Right lobe of liver (tissue), 6 donors: ENCODE measurements around the gene PPP1R18. TPM values are rescaled to one million over a fixed set of nuclear protein-coding genes. Genes with fewer than 3 reads are reported as not detected.
A peak's percentile ranks its signal among the peaks of the same experiment; 100 is the strongest.

Source experiments
- ATAC-seq, 4 donors: fragments of 200-7000 bp; cut with Tn5 transposase; one replicate each; pipeline ENCODE4 v1.9.1; 2020; ENCODE audit warnings: mild to moderate bottlenecking in 4 of 4, moderate library complexity in 4 of 4
- DNase-seq, 3 donors: peaks; one replicate each; pipeline ENCODE4 v3.0.0-alpha.2; 2020
- H3K27ac ChIP-seq, 3 donors: fragments of 200-600 bp; one replicate each; pipeline ENCODE4 v1.8.0; 2022
- H3K27me3 ChIP-seq, 2 donors: fragments of 200-600 bp; one replicate each; pipeline ENCODE4 v1.8.0; 2022
- H3K36me3 ChIP-seq, 4 donors: fragments of 200-600 bp; sonication (generic) in 1 of 4; one replicate each; pipeline versions ENCODE4 v1.5.1 to v1.8.0; 2017 to 2022; ENCODE audit warnings: control low read depth in 1 of 4
- H3K4me1 ChIP-seq, 4 donors: fragments of 200-600 bp; sonication (generic) in 1 of 4; one replicate each; pipeline versions ENCODE4 v1.5.1 to v1.8.0; 2017 to 2022; ENCODE audit warnings: control low read depth in 1 of 4
- H3K4me3 ChIP-seq, 3 donors: fragments of 200-600 bp; one replicate each; pipeline ENCODE4 v1.8.0; 2022
- H3K9me3 ChIP-seq, 4 donors: fragments of 200-600 bp; sonication (generic) in 1 of 4; one replicate each; pipeline versions ENCODE4 v1.5.1 to v1.8.0; 2017 to 2022; ENCODE audit warnings: control low read depth in 1 of 4
- POLR2A ChIP-seq: fragments of 450-650 bp; IDR thresholded peaks from one replicate; pipeline ENCODE4 v1.6.1; 2017; ENCODE audit warnings: antibody characterized with exemption, mild to moderate bottlenecking
- WGBS: methylation state at CpG from one replicate; pipeline ENCODE4 v1.1.6; 2018; ENCODE audit warnings: low coverage, low lambda C conversion rate; ENCODE audit not compliant: insufficient coverage; ENCODE audit errors: missing lambda C conversion rate; 5-methylcytosine and 5-hydroxymethylcytosine counted together
- intact Hi-C, 2 donors: fragments of 100-400 bp; cut with DNase I; formaldehyde crosslinking; loops; one replicate each; pipeline versions ENCODE4 v1.11.2 to v1.14.1; 2022
- total RNA-seq, 6 experiments: library from RNA; depleted of rRNA in 2 of 6; stranded (reverse); fragments of >200 nt in 2 of 6; fragmentation: NEBNext Ultra II Directional in 3 of 6; extraction: Animal tissue kit (Norgen Biotek cat#: 25700) in 3 of 6; gene quantifications; one replicate each; pipeline versions ENCODE4 v1.1.0 to v1.2.4, GENCODE V29; 2016 to 2023
- TF ChIP-seq, protein P1 (sequence below), 4 donors: fragments of 200-600 bp in 3 of 4; fragments of 450-650 bp in 1 of 4; IDR thresholded peaks; one replicate each; pipeline versions ENCODE4 v1.5.1 to v1.8.0; 2016 to 2022; ENCODE audit warnings: antibody characterized with exemption in 4 of 4, mild to moderate bottlenecking in 2 of 4
- donor health status: DM: no; HTN: yes; CAD: no.
- donor health status: DM: no; HTN: no; CAD: no.
- donor health status: DM: no; HTN: no; CAD: no.
- donor health status: DM: no; HTN: yes; CAD: no.
- donor health status: DM: no; HTN: yes; CAD: no.

PPP1R18 gene
- total RNA-seq, 6 experiments from 2014 or later: 6.7 to 29.1 (median 12.9) TPM

DNA sequence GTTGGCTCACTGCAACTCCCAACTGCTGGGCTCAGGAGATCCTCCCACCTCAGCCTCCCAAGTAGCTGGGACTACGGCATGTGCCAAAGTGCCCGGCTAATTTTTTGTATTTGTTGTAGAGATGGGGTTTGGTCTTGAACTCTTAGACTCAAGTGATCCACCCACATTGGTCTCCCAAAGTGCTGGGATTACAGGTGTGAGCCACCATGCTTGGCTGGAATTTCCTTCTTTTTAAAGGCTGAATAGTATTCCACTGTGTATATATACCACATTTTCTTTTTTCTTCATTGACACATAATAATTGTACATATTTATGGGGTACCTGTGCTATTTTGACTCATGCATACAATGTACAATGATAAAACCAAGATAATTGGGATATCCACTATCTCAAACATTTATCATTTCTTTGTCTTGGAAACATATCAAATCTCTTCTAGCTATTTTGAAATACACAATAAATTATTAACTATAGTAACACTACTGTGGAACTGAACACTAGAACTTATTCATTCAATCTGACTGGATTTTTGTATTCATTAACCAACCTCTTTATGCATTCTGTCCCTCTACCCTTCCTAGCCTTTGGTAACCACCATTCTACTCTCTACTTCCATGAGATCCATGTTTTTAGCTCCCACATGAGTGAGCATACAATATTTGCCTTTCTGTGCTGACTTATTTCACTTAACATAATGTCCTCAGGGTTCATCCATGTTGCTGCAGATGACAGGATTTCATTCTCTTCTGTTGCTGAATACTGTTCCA lies 22.8 kb upstream of the PPP1R18 start:
- Histone ChIP-seq H3K9me3 (no peaks in the 10 kb centered on the region), H3K4me1 (peaks cover 0 to 31% (median 15%) of the 10 kb centered on the region in 4 donors), H3K27ac (peak overlapping the region in 2 of 3 donors; percentile 42 to 59), H3K4me3 (no peak overlapping the region), H3K27me3 (no peaks in the 10 kb centered on the region), H3K36me3 (peaks cover 0 to 15% (median 8%) of the 10 kb centered on the region in 4 donors)
- ATAC-seq (peak; percentile 89 to 93 (median 92)), DNase-seq (peak in 2 of 3 donors; percentile 0 to 13)
- intact Hi-C loops: no loop called here
- TF ChIP-seq, protein P1, sequence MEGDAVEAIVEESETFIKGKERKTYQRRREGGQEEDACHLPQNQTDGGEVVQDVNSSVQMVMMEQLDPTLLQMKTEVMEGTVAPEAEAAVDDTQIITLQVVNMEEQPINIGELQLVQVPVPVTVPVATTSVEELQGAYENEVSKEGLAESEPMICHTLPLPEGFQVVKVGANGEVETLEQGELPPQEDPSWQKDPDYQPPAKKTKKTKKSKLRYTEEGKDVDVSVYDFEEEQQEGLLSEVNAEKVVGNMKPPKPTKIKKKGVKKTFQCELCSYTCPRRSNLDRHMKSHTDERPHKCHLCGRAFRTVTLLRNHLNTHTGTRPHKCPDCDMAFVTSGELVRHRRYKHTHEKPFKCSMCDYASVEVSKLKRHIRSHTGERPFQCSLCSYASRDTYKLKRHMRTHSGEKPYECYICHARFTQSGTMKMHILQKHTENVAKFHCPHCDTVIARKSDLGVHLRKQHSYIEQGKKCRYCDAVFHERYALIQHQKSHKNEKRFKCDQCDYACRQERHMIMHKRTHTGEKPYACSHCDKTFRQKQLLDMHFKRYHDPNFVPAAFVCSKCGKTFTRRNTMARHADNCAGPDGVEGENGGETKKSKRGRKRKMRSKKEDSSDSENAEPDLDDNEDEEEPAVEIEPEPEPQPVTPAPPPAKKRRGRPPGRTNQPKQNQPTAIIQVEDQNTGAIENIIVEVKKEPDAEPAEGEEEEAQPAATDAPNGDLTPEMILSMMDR (IDR thresholded peaks at IDR 0.05): no peak
- TF ChIP-seq POLR2A: peak; percentile 23
- WGBS: 64% methylated on average over 2 of the region's 2 CpGs

DNA sequence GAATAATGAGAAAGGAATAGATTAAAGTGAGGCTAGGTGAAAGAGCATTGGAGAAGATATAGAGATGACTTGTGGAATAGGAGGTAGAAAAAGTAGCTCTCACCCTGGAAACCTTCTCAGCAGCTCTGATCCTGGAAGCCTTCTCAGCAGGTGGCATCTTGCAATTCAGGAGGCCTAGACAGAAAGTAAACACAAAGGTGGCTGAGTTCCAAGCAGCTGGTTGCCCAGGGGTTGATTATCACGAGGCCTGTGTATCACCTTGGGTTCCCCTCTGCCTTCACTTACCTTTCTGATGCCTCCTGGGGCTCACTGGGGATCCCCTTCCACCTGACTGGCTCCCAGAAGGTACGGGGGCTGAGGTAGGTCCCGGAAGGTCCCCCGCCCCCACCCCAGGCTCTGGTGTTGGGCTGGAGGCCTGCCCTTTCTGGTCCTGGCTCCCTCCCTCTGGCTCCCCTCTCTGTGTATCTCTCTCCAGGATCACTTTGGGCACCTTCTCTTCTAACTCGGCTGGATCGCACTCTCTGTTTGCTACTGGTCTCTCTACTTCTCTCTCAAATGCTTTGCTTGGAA lies 20.9 kb upstream of the PPP1R18 start:
- H3K27ac ChIP-seq: no peak overlapping the region
- no peaks in the 10 kb centered on the region for H3K27me3 ChIP-seq
- H3K4me3 ChIP-seq: no peak overlapping the region
- peaks cover 0 to 5% (median 0%) of the 10 kb centered on the region in 4 donors for H3K36me3 ChIP-seq
- peaks cover 0 to 31% (median 15%) of the 10 kb centered on the region in 4 donors for H3K4me1 ChIP-seq
- no peak for TF ChIP-seq POLR2A
- TF ChIP-seq, protein P1 (IDR thresholded peaks at IDR 0.05): no peak
- 68% methylated on average over 2 of the region's 6 CpGs for WGBS
- intact Hi-C loops: no loop called here
- H3K9me3 ChIP-seq: no peaks in the 10 kb centered on the region
- DNase-seq: peak in 1 of 3 donors; percentile 53
- ATAC-seq: peak; percentile 34 to 51 (median 39)

DNA sequence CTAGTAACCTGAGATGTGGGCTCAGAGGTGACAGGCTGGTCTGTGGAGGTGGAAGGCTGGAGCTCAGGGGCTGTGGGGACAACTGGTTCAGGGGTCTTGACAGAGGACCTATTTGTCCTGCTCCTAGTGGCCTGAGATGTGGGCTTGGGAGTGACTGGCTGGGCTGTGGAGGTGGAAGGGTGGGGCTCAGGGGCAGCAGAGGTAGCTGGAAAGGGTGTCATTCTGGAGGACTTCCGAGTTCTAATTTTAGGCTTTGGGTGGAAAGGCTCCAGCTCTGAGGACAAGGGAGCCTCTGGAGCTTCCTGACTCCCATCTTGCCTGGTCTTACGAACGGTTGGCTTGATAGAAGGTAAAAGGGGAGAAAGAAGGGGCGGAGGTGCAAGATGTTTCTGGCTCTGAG lies 19.2 kb upstream of the PPP1R18 start:
- no peak for TF ChIP-seq POLR2A
- TF ChIP-seq, protein P1 (IDR thresholded peaks at IDR 0.05): no peak
- Histone ChIP-seq H3K4me3 (no peak overlapping the region), H3K27me3 (no peaks in the 10 kb centered on the region), H3K4me1 (peaks cover 0 to 33% (median 16%) of the 10 kb centered on the region in 4 donors), H3K36me3 (no peaks in the 10 kb centered on the region), H3K27ac (no peak overlapping the region), H3K9me3 (no peaks in the 10 kb centered on the region)
- no peak for ATAC-seq
- peak in 1 of 3 donors; percentile 12 for DNase-seq
- WGBS: 100% methylated on average over 1 of the region's 4 CpGs
- intact Hi-C loops: no loop called here

DNA sequence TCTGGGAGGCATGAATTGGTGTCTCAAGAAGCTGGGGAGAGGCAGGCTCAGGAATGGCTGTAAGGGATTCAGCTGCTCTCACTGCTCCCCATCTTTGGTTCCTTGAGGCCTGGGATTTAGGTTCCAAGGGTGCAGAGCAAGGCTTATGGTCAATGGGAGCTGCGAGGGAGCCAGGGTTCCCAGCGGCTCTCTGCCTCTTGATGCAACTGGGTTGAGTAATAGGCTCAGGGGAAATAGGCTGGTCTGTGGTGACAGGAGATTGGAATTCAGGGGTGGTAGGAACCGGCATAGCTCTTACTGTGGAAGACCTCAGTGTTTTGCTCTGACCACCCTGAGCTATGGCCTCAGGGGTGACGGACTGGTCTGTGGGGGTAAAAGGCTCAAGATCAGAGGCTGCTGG lies 17.4 kb upstream of the PPP1R18 start:
- DNase-seq (no peak), ATAC-seq (no peak)
- Histone ChIP-seq H3K4me3 (no peak overlapping the region), H3K27ac (no peak overlapping the region), H3K36me3 (no peaks in the 10 kb centered on the region), H3K9me3 (no peaks in the 10 kb centered on the region), H3K27me3 (no peaks in the 10 kb centered on the region), H3K4me1 (peaks cover 0 to 23% (median 10%) of the 10 kb centered on the region in 4 donors)
- WGBS: 95% methylated on average over 3 of the region's 4 CpGs
- intact Hi-C loops: no loop called here
- TF ChIP-seq, protein P1 (IDR thresholded peaks at IDR 0.05): no peak
- no peak for TF ChIP-seq POLR2A
